SIG-M5 (cell line): ENCODE data around the gene HLF.

Source experiments
- DNase-seq: peaks from one replicate; lab custom pipeline; 2025; lab: John Stamatoyannopoulos, UW

HLF gene, protein sequence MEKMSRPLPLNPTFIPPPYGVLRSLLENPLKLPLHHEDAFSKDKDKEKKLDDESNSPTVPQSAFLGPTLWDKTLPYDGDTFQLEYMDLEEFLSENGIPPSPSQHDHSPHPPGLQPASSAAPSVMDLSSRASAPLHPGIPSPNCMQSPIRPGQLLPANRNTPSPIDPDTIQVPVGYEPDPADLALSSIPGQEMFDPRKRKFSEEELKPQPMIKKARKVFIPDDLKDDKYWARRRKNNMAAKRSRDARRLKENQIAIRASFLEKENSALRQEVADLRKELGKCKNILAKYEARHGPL

DNA sequence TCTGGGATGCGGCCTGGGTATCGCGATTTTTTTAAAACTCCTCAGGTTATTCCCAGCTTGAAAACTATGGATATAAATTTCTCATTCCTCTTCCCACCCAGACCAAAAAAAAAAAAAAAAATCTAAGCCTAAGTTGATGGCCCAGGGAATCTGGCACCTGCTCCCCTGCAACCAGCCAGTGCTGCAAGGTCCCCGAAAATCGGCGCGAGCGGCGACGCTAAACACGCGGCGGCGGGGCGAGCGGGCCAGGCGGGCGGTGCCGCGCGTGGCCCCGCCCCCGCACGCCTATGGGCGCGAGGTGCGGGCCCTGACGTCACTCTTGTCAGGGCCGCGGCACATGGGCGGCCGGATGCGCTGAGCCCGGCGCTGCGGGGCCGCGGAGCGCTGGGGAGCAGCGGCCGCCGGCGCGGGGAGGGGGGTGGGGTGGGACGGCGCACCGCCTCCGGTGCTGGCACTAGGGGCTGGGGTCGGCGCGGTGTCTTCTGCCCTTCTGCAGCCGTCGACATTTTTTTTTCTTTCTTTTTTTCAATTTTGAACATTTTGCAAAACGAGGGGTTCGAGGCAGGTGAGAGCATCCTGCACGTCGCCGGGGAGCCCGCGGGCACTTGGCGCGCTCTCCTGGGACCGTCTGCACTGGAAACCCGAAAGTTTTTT lies at the start of gene HLF:
Gene HLF (plus strand): TSS at position 316 of the 654 bp plus-strand sequence. CDS start 525 bp downstream, outside the sequence.
- no peak for DNase-seq

DNA sequence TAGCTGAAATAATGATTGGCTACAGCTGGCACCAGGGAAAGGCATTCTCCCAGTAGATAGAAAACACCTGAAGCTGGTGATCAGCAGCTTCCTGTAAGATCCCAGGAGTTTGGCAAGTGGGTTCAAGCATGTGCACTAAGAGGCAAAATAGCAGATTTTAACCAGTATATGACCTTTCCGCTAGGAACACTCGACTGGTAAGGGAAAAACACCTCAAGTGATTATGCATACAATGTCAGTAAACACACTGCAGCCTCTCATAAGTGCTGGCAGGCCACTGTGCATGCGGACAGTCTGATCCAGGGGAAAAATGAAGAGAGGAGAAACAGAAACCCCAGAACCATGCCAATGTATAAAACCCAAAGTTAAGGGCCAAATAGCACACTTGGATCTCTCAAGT lies 49.0 kb upstream of the HLF start:
- no peak for DNase-seq

DNA sequence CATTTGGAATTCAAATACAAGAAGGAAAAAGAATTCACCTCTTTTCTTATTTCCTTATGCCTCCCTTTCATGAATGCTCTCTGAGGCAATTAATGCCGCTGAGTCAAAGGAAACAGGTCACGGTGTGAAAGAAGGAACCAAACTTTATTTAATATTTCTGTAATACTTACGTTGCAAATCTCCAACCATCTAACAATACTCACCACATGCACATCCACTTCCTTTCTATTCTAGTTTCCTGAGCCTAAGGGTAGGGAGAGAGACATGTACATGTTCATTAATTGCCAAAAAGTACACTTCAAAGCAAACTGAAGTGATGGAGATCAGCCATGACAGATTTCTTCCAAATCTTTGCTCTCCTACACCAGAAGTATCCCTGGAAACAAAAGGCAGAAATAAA lies 47.9 kb upstream of the HLF start:
- DNase-seq = no peak

DNA sequence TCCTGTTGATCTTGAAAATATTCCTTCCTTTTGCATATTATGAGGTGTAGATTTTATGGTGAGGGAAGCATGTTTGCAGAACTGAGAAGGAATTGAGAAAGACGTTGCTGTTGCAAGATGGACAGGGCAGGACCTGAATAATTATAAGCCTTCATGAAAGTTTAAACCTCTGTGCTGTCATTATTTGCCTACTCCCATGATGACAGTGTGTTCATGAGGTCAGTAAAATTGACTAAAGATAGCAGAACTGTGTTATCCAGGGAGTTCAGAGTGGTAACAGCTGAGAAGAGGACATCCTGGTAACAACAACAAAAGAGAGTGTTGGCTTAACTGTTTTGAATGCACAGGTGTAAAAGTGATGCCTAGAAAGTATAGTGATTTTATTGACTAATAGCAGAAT lies 45.3 kb upstream of the HLF start:
- no peak for DNase-seq

DNA sequence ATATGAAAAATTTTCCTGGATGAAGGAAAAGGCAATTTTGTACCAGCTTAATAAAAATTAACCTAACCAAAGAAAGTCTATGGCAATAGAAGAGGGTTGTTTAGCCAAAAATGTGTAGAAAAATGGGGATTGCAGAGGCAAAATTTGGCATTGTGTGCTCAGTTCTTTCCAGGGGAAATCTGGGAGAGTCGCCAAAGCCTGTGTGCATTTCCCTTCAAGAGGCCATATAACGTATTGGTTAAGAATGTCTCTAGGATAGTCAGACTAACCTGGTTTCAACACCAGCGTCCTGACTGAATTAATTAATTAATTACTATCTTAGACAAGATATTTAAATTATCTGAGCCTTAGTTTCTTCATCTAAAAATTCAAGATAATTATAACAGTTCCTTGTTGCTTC lies 44.8 kb upstream of the HLF start:
- no peak for DNase-seq

DNA sequence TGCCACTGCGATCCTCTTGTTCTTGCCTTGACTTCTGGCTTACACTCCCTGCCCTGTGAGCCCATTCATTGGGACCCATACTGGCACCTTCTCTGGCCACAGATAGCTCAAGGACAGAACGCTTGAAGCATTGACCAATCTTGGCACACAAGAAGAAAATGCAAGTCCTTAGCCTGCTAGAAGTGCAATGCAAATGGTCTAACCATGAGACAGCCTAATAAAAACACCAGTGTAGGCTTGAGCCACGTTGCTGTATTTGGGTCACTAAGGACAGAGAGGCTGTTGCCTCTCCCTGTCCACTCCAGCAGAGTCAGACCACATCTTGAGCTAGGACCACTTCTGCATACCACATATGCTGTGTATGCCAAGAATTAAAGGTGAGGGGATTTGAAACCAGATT lies 41.2 kb upstream of the HLF start:
- no peak for DNase-seq

DNA sequence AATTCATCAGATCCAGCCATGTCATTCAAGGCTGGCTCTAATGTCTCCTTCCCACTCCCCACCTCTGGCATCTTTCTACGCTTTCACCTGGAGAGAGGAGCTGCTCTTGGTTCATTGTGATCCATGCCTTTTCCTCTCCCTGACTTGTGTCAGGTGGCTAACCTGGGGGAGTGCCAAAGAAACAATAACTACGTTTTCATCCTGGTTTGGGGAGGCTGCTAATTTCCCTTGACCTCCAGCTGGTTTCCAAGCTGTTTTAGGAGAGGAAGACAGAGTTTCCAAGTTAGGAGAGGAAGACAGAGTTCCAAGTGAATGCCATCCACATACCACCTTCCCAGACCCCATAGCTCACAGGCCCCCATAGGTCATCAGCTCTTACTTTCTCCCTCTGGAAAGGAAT lies 40.0 kb upstream of the HLF start:
- DNase-seq = no peak

DNA sequence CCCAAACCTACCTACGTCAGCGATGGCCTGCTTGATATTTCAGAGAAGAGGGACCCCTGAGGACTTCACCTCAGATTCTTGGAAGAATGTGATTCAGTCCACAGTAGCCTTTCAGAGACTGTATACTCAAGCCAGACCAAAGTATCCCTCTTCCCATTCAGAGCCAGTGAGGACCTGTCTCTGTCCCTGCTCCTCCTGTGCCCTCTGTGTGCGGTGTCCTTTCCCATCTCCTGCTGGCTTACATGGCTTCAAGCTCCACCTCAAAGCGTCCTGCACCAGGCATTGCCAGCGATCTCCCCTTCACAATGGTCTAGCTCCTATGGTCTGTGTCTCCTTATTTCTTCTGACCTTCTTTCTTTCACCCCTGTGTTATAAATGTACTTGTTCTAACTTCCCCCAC lies 39.5 kb upstream of the HLF start:
- no peak for DNase-seq

DNA sequence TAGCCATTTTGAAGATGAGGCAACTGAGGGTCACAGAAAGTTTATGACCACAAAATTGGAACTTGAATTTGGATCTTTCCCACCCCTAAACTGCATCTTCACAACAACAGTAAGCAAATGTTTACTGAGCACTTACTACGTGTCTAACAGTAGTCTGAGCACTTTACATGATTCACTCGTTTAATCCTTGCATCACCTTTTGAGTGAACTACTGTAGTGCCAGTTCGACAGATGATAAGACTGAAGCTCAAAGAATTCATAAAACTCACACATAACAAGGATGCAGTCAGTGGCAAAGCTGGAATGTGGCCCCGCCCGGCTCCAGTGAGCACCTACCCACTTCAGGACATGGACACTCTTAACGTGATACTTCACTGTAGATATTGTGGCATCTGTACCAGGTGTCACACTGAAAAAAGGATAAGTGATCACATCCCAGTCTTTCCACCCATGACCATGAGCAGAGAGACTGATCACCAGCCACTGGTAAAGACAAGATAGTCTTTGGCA lies 36.0 kb upstream of the HLF start:
- no peak for DNase-seq

DNA sequence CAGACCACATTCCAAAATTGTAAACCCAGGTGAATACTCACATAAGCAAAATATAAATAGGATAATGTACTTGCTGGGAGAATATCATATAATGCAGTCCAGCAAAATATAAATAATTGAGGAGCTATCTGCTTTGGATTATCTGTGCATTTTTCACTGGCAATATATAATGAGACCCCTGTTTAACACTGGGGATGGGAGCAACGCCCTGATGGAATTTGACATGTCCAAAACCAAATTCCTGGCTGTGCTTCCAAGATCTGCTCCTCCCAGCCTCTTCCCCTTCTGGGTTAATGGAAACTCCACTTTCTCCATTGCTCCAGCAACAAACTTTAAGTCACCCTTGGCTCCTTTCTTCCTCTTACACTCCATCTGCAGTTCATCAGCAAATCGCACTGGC lies 35.5 kb upstream of the HLF start:
- no peak for DNase-seq

DNA sequence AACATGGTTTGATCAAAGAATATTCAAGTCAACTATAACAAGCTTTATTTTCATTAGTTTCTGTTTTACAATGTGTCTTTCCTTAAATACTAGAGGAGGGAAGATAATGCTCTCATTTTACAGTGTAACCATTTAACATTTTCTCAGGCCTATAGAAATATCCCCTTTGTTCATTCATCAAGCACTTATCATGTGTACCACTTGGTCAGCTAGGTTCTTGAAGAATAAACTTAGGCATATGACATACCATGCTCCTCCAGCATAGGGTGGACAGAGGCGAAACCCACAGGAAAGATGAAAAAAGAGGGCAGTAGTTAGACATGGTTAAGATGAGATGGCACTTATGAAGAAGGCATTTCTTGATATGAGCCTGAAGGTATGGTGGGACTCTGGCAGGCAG lies 34.0 kb upstream of the HLF start:
- DNase-seq = no peak

DNA sequence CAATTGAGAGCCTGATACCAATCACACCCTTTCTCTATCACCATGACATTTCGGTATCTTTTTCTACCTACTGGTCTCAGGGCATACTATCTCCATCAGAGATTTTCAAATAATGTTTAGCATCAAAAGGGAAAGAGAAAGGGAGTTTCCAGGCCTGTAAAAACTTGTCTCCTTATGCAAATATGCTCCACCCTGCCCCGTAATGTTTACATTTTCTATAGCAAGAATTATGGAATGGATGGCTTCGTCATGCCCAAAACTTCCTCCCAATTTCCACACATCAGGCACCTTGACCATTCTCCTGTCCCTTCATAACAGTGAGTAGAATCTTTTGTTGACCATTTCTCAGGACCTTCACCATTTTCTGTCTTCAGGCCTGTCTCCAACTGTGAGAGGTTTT lies 30.9 kb upstream of the HLF start:
- no peak for DNase-seq

DNA sequence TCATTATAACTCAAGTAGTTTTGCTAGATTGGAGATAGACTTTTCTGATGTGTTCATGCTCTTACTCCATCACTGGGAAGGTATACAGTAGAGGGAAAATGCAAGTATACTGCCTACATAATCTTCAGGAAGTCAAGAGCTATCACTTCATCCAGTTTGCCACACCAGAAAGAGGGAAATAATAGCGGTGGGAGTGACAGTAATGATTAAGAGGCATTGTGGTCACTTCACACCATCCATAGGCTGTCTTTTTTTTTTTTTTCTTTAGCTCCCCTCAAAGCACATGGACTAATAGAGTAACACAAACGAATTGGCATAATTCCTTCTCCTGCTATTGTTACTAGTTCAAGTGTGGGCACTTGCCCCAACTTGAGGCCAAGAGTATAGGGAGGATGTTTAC lies 28.4 kb upstream of the HLF start:
- DNase-seq = no peak

DNA sequence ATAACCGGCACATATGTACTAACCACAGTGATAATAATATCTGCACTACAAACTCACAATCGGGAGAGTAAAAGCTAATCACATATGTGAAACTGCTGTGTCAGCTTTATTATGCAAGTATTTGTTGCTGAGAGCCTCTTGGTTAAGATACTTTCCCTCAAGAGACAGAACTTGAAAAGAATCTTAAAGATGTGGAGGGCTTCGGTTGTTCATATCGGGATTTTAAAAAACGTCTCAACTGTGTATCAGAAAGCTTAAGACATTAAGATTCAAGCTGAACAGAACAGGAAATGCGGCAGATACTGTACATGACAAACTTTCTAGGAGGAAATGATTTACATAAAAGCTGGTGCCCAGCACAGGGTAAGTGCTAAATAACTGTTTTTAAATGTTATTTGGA lies 27.5 kb upstream of the HLF start:
- DNase-seq = no peak

DNA sequence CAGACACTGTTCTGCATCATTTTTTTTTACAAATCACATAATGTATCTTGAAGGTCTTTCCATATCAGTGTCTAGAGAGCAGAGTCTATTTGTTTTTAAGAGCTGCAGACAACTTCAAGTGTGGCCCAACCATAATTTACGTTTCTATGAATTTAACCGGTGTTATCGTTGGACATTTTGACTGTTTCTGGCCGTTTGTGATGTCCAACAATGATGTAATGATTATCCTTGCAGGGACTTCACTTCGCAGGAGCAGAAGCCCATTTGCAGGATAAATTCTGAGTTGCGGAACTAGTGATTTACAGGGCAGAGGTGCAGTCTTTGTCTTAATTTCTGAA lies 26.9 kb upstream of the HLF start:
- DNase-seq = no peak

DNA sequence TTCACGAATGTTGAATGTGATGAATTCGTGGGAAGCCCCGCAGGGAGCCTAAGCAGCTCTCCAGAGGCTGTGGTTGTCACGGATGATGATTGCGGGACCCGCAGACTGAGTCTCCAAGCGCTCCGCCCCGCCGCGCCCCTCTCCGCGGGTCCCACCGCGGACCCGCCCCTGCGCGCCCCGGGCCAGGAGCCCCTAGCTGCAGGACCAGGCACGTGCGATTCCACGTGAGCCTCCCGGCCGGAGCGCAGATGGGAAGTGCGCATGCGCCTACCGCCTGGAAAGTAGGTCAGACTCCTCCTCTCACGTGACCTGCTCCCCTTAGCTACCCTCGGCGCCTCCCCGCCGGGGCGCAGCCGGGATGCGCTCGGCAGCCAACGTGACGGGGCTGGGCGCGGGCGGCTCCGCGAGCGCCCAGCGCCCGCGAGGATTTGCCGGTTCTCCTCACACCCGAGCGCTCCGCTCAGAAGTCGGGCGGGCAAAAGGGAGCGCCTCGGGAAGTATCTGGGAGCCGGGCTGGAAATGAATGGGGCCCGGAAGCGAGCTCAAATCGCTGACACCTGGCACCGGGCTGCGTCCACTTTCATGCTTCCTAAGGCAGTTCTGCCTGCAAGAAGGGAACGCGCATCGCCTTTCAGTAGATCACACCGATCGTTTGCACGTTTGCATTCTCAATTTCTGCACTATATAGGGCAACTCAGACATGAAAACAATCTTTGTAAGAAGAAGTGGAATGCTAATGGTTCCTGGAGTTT lies 26.4 kb upstream of the HLF start:
- no peak for DNase-seq

DNA sequence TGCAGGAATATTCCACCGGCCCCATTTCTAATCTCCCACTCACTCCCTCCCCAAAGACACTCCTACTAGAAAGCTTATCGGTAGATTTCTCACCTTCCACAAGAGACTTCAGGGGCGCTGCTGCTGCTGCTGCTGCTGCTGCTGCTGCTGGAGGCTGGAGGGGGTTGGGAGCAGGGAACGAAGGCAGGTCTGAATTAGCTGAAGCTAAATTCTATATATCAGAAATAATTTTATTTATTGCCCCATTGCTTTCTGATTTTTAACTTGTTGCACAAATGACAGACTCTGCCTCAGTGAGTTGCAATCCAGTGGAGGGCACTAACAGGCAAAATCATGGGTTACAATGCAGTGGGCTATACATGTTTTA lies 25.8 kb upstream of the HLF start:
- DNase-seq = no peak

DNA sequence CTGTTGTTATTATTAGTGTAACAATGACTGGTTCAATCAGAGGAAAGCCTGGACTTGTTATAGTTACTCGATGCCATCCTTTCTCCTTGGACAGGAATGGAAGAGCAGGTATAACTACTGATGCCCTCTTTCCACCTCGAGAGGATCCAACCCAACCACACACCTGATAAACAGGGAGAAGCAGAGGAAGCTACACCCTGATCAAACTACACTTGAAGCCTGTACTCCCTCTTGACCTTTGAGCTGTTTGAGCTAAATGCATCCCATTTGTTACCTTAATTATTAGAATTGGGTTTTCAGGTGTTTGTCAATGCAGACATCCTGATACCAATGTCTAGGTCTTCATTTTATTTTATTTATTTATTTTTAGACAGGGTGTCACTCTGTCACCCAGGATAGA lies 23.7 kb upstream of the HLF start:
- no peak for DNase-seq

DNA sequence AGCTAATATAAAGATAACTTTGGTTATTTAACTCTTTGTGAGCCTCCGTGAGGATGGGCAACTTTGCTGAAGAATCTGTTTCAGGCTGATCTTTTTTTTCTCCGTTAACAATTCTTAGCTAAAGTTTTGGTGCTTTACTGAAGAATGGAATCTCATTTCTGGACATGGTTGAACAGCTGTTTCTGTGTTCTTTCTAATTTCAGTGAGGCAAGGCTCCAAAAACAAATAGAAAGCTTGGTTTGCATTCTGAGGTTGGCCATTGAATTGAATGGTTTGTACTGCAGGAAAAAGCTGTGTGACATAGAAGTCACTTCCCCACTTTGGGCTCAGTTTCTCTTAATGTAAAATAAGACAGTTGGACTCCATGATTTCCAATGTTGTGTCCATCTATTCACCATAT lies 22.3 kb upstream of the HLF start:
- DNase-seq = no peak

DNA sequence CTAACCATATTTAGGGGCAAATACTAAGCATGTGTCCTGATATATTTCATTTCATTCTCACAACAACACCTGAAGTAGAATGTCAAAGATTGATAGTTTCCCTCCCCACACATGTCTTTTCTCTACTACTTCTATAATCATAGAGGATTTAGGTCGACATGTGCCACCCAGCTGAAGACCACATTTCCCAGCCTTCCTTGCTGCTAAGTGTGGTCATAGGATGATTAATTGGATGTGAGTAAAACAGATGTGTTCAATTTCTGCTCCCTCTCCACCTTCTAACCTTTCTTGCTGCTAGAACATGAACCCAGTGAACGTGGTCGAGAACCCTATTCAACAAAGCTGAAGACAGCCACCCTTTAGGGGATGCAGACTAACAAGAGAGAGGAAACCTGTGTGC lies 18.8 kb upstream of the HLF start:
- DNase-seq = no peak

DNA sequence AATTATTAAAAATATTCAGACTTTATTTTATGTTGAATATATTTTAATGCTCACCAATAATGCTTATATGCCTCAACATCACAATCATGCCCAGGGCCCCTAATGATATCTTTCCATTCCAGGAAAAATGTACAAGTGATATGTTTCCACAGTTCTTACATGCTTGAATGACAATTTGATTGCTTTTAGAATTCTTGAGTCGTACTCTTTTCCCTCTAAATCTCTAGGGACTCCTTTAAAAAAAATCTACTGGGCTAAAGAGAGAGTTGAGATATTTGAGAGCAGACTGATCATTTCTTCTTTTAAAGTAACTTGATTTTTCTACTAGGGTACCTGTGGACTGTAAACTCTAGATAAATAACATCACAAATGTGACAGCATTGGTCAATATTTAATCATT lies 18.2 kb upstream of the HLF start:
- no peak for DNase-seq

DNA sequence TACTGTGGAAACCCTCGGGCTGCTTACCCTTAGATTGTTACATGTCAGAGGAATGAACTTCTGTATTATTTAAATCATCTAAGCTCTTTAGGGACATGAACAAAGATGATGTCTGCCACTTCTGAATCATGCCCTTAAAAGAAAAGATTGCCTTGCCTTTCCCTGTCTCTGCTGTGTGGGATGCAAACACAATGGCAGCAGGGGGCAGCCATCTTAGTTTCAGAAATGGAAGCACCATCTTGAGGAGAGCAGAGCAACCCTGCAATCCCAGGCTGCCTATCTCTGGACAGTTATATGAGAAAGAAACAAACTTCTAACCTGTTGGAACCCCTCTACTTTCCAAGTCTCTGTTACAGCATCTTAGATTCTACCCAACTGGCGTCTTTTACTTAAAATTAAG lies 16.7 kb upstream of the HLF start:
- no peak for DNase-seq

DNA sequence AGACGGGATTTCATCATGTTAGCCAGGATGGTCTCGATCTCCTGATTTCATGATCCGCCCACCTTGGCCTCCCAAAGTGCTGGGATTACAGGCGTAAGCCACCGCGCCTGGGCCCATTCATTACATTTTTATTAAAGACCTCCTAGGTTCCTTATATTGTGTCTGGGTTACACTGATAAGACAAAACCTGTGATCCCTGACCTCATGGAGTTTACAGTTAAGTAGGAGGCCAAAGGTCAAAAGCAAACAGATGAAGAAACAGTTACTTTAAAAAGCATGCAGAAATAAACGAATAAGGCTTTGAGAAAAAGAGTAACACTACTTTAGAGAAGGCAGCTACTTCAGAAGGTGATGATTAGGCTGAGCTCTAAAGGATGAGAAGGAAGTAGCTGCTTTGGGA lies 14.9 kb upstream of the HLF start:
- DNase-seq = no peak
